Panc1 (cell line): ENCODE data around the gene ENTREP1. TPM values are rescaled to one million over a fixed set of nuclear protein-coding genes. Genes with fewer than 3 reads are reported as not detected.

Experiments used
- ATAC-seq: fragments of 200-7000 bp; cut with Tn5 transposase; 2 replicates; pipeline ENCODE4 v1.9.1; 2020; ENCODE audit warnings: mild to moderate bottlenecking, moderate library complexity
- BruUV-seq: library from RNA; stranded (reverse); fragments of 400-500 nt; replicated peaks from 2 replicates; lab custom pipeline; 2021; lab: Mats Ljungman, UMichigan
- CTCF ChIA-PET: fragments of 300-600 bp; sonication (Branson Sonifier 250); formaldehyde crosslinking; loops from one replicate; lab custom pipeline; 2022; ENCODE audit warnings: antibody characterized with exemption; lab: Charles Lee
- POLR2A ChIA-PET: fragments of 300-600 bp; sonication (Branson Sonifier 250); formaldehyde crosslinking; loops from one replicate; lab custom pipeline; 2022; ENCODE audit warnings: antibody characterized with exemption; lab: Charles Lee
- DNase-seq: peaks from one replicate; pipeline ENCODE4 v3.0.0-alpha.2; 2010; ENCODE audit warnings: low read depth, low spot score
- H3K27ac ChIP-seq: 2 replicates; pipeline ENCODE4 v1.5.1; 2011; ENCODE audit warnings: mild to moderate bottlenecking, low read length, inconsistent platforms
- H3K27me3 ChIP-seq: fragments of 200-500 bp; sonication (Bioruptor generic); 2 replicates; pipeline ENCODE4 v1.6.0; 2014; ENCODE audit warnings: low read length, inconsistent platforms; ENCODE audit not compliant: control insufficient read depth, insufficient read depth
- H3K36me3 ChIP-seq: fragments of 200-500 bp; sonication (Bioruptor generic); 2 replicates; pipeline ENCODE4 v1.5.1; 2014; ENCODE audit warnings: inconsistent platforms, mild to moderate bottlenecking, low read length, moderate library complexity; ENCODE audit not compliant: control insufficient read depth, insufficient read depth
- H3K4me1 ChIP-seq: 2 replicates; pipeline ENCODE4 v1.5.1; 2011; ENCODE audit warnings: inconsistent platforms, mild to moderate bottlenecking, low read length, moderate library complexity; ENCODE audit not compliant: control insufficient read depth, insufficient read depth
- H3K4me3 ChIP-seq, 2 experiments: 2 replicates each; pipeline ENCODE4 v1.5.1; 2011 to 2012; ENCODE audit warnings: low read depth in 2 of 2, low read length in 2 of 2, mild to moderate bottlenecking in 2 of 2, inconsistent platforms in 1 of 2, moderate library complexity in 1 of 2
- H3K9me3 ChIP-seq: fragments of 200-500 bp; sonication (Bioruptor generic); 2 replicates; pipeline ENCODE4 v1.5.1; 2014; ENCODE audit warnings: low read depth, mild to moderate bottlenecking, inconsistent platforms, low read length, moderate library complexity; ENCODE audit not compliant: control insufficient read depth, insufficient read depth
- CTCF ChIP-seq: fragments of 450-650 bp; IDR thresholded peaks from 2 replicates; pipeline ENCODE4 v1.5.1; 2017; ENCODE audit warnings: mild to moderate bottlenecking
- POLR2AphosphoS5 ChIP-seq: IDR thresholded peaks from 2 replicates; pipeline ENCODE4 v1.6.1; 2012; ENCODE audit warnings: mild to moderate bottlenecking, low read depth, low read length, moderate library complexity
- REST ChIP-seq, 2 experiments: IDR thresholded peaks; 2 replicates each; pipeline ENCODE4 v1.6.1; 2011 to 2012; ENCODE audit warnings: low read depth in 2 of 2, control low read depth in 1 of 2, low read length in 1 of 2, mild to moderate bottlenecking in 1 of 2, moderate library complexity in 1 of 2; ENCODE audit not compliant: insufficient read depth in 1 of 2
- SIN3A ChIP-seq: IDR thresholded peaks from 2 replicates; pipeline ENCODE4 v1.6.1; 2012; ENCODE audit warnings: low read depth, mild to moderate bottlenecking, low read length, moderate library complexity, borderline replicate concordance; ENCODE audit not compliant: insufficient read depth
- TCF7L2 ChIP-seq: IDR thresholded peaks from 2 replicates; pipeline ENCODE4 v1.6.1; 2011; ENCODE audit warnings: mild to moderate bottlenecking, low read depth, low read length, inconsistent platforms
- in situ Hi-C: cut with HindIII; loops from 2 replicates; pipeline ENCODE4 v1.10.0; 2016; ENCODE audit warnings: low sequenced_read_pairs, low pct_unique_long_range_greater_than_20kb
- intact Hi-C: fragments of 100-400 bp; cut with micrococcal nuclease; formaldehyde crosslinking; loops from one replicate; pipeline ENCODE4 v1.10.0; 2022; ENCODE audit not compliant: unreplicated experiment
- total RNA-seq: library from RNA; stranded (reverse); gene quantifications from one replicate; pipeline ENCODE4 v1.2.1, GENCODE V29; 2021; ENCODE audit not compliant: unreplicated experiment

ENTREP1 gene
- total RNA-seq, 1 experiment from 2014 or later, result 0.13 TPM

- Histone ChIP-seq H3K27ac (no peak overlapping the region), H3K36me3 (no peaks in the 10 kb centered on the region), H3K4me1 (no peaks in the 10 kb centered on the region), H3K27me3 (peaks cover 9% of the 10 kb centered on the region), H3K9me3 (no peaks in the 10 kb centered on the region), H3K4me3 (no peak overlapping the region)
- intact Hi-C loops, result no loop called here
- TF ChIP-seq CTCF (no peak), REST (IDR thresholded peaks at IDR 0.05; ENCODE audit: insufficient read depth in 1 of 2, low read depth in 2 of 2, low read length in 1 of 2) (no peak), SIN3A (no peak), TCF7L2 (no peak)
- CTCF ChIA-PET, result no interaction called here
- in situ Hi-C loops, result no loop called here
- POLR2A ChIA-PET, result no interaction called here
- no peak for ATAC-seq
- DNase-seq, result no peak
- no TSS peak for BruUV-seq
Observed at GRCh38 chr9:69319324-69320025, 5.5 kb upstream of the ENTREP1 start.

- Histone ChIP-seq H3K27me3 (peaks cover 17% of the 10 kb centered on the region), H3K4me1 (no peaks in the 10 kb centered on the region), H3K36me3 (no peaks in the 10 kb centered on the region), H3K27ac (no peak overlapping the region), H3K9me3 (no peaks in the 10 kb centered on the region), H3K4me3 (no peak overlapping the region)
- in situ Hi-C loops, result no loop called here
- ATAC-seq (no peak), DNase-seq (no peak)
- ChIA-PET CTCF (no interaction called here), POLR2A (no interaction called here)
- BruUV-seq, result no TSS peak
- no peak for TF ChIP-seq POLR2AphosphoS5
- no peak for TF ChIP-seq REST (IDR thresholded peaks at IDR 0.05; ENCODE audit: insufficient read depth in 1 of 2, low read depth in 2 of 2, low read length in 1 of 2)
- no peak for TF ChIP-seq CTCF
- TF ChIP-seq SIN3A, result no peak
- TF ChIP-seq TCF7L2, result no peak
- intact Hi-C loops, result no loop called here
Observed at GRCh38 chr9:69322256-69322655, 2.8 kb upstream of the ENTREP1 start.
